ENCODE data around the gene ETHE1.

DNA sequence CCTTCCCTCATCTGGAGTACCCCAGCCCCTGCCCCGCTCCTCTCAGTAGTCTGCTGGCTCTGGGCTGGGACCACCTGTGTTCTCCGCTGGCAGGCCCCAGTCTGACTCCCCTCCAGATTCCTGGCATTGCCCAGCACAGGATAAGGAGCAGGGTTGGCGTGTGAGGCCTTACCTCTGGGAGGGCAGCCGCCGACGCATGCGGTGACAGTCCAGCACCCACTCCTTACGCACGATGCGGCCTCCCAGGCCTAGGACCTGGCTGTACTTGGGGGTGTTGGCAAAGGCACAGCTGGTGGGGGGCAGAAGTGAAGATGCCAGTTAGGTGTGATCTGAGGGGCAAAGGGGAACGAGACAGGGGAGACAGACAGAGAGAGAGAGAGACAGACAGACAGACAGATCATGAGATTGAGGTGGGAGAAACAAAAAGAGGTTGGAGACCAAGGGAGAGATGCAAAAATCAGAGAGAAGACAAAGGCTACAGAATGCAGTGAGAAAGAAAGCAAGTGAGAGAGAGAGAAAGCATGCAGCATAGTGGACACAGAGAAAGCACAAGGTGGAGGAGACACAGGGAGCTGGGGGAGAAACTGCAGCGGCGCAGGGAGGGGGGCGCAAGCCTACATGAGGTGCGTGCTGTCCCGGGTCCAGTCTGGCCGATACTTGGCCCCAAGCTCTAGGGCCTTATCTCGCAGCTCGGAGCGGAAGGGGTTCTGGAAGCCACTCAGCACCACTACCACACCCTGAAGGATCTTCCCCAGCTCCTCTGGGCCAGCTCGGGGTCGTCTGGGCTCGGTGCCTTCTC, 24.6 kb upstream of the ETHE1 start:
- TF ChIP-seq USF2 (CRISPR knock-in tag; IDR thresholded peaks at IDR 0.05) (no peak), ZNF317 (CRISPR knock-in tag; IDR thresholded peaks at IDR 0.05; ENCODE audit: borderline replicate concordance, low read depth) (no peak), NR3C1 (CRISPR knock-in tag; conservative IDR thresholded peaks at IDR 0.05; ENCODE audit: low read depth) (no peak), CTCF (IDR thresholded peaks at IDR 0.05) (no peak), TP53 (CRISPR knock-in tag; IDR thresholded peaks at IDR 0.05) (no peak), ATF6 (CRISPR knock-in tag; IDR thresholded peaks at IDR 0.05) (no peak), GTF2I (CRISPR knock-in tag; conservative IDR thresholded peaks at IDR 0.05) (no peak), ZNF232 (CRISPR knock-in tag; IDR thresholded peaks at IDR 0.05) (no peak), ZNF416 (CRISPR knock-in tag; IDR thresholded peaks at IDR 0.05) (no peak), ESRRA (CRISPR knock-in tag; IDR thresholded peaks at IDR 0.05; ENCODE audit: borderline replicate concordance) (no peak)

All from WTC11 (cell line).